SK-N-SH treated with all-trans-retinoic acid at 6 μM for 48 hours (cell line): ENCODE data around the gene KRTAP9-7.
"Not testable (repeated sequence)": the region's sequence is repeated elsewhere in the genome, so short reads cannot be mapped to it uniquely, and the experiment has no call there.

Experiments
- ATAC-seq: fragments of 200-7000 bp; cut with Tn5 transposase; 3 replicates; pipeline ENCODE4 v1.9.1; 2020; ENCODE audit warnings: mild to moderate bottlenecking, moderate library complexity
- ARNTL ChIP-seq: fragments of 450-650 bp; formaldehyde crosslinking; IDR thresholded peaks from 2 replicates; pipeline ENCODE4 v1.5.0; 2020; ENCODE audit warnings: low read depth, mild to moderate bottlenecking, moderate library complexity, borderline replicate concordance
- CSDC2 ChIP-seq: fragments of 250-450 bp; sonication (Bioruptor Pico); IDR thresholded peaks from 2 replicates; pipeline ENCODE4 v1.5.0; 2020; ENCODE audit warnings: mild to moderate bottlenecking, moderate library complexity
- ESRRG ChIP-seq: fragments of 250-450 bp; sonication (Bioruptor Pico); IDR thresholded peaks from 2 replicates; pipeline ENCODE4 v1.6.1; 2021; ENCODE audit warnings: mild to moderate bottlenecking
- ISL1 ChIP-seq: fragments of 250-450 bp; sonication (Bioruptor Pico); IDR thresholded peaks from 2 replicates; pipeline ENCODE4 v2.1.2; 2022; ENCODE audit warnings: mild to moderate bottlenecking, moderate library complexity
- OSR1 ChIP-seq: fragments of 250-450 bp; sonication (Bioruptor Pico); IDR thresholded peaks from 2 replicates; pipeline ENCODE4 v1.8.0; 2022; ENCODE audit warnings: moderate library complexity, mild to moderate bottlenecking, inconsistent platforms
- SNAI2 ChIP-seq: fragments of 250-450 bp; sonication (Bioruptor Pico); IDR thresholded peaks from 2 replicates; pipeline ENCODE4 v1.5.0; 2020; ENCODE audit warnings: mild to moderate bottlenecking, moderate library complexity
- TCF4 ChIP-seq: fragments of 250-450 bp; sonication (Bioruptor Pico); IDR thresholded peaks from 2 replicates; pipeline ENCODE4 v1.8.0; 2021; ENCODE audit warnings: mild to moderate bottlenecking, moderate library complexity, borderline replicate concordance
- TOX ChIP-seq: fragments of 250-450 bp; sonication (Bioruptor Pico); IDR thresholded peaks from 2 replicates; pipeline ENCODE4 v1.8.0; 2021; ENCODE audit warnings: mild to moderate bottlenecking, moderate library complexity, borderline replicate concordance
- ZFP3 ChIP-seq: fragments of 250-450 bp; sonication (Bioruptor Pico); IDR thresholded peaks from 2 replicates; pipeline ENCODE4 v1.5.0; 2020; ENCODE audit warnings: mild to moderate bottlenecking, moderate library complexity
- ZNF565 ChIP-seq: fragments of 450-650 bp; formaldehyde crosslinking; conservative IDR thresholded peaks from 2 replicates; pipeline ENCODE4 v1.5.0; 2020; ENCODE audit warnings: low read depth, mild to moderate bottlenecking, moderate library complexity
- ZNF70 ChIP-seq: fragments of 450-650 bp; formaldehyde crosslinking; IDR thresholded peaks from 2 replicates; pipeline ENCODE4 v1.5.0; 2020; ENCODE audit warnings: mild to moderate bottlenecking, moderate library complexity
- ZNF8 ChIP-seq: fragments of 450-650 bp; formaldehyde crosslinking; IDR thresholded peaks from 2 replicates; pipeline ENCODE4 v1.5.0; 2020; ENCODE audit warnings: mild to moderate bottlenecking, moderate library complexity
- TF ChIP-seq, protein P1 (sequence below): fragments of 250-450 bp; sonication (Bioruptor Pico); IDR thresholded peaks from 2 replicates; pipeline ENCODE4 v1.5.0; 2020; ENCODE audit warnings: mild to moderate bottlenecking, moderate library complexity
- TF ChIP-seq, protein P2 (sequence below): fragments of 250-450 bp; sonication (Bioruptor Pico); IDR thresholded peaks from 2 replicates; pipeline ENCODE4 v1.5.1; 2020; ENCODE audit warnings: low read depth, mild to moderate bottlenecking, moderate library complexity
- TF ChIP-seq, protein P3 (sequence below): fragments of 250-450 bp; sonication (Bioruptor Pico); IDR thresholded peaks from 2 replicates; pipeline ENCODE4 v1.8.0; 2021; ENCODE audit warnings: low read depth, mild to moderate bottlenecking, moderate library complexity, borderline replicate concordance

Gene KRTAP9-7

DNA sequence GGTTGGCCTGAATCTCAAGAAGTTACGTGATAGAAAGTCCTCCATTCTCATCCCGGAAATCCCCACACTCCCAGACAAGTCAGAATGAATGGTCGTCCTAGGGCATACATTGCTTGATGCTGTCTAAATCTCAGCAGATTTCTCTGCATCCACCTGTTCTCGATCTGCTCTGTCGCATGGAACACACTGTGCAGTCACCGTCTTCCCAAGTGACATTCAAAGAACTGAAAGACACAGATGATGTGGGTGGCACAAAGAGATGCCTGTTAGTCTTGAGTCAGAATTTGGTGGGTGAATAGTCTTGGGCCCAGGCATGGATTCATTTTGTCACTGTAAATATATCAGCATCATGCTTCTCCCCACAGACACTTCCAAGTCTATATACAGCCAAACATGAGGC is 43.8 kb upstream of the KRTAP9-7 start:
- ATAC-seq: no peak
- no peak for TF ChIP-seq ZFP3 (CRISPR knock-in tag)
- TF ChIP-seq TOX (CRISPR knock-in tag): no peak
- TF ChIP-seq ZNF70 (CRISPR knock-in tag): no peak
- no peak for TF ChIP-seq SNAI2 (CRISPR knock-in tag)
- TF ChIP-seq ISL1 (CRISPR knock-in tag): no peak
- TF ChIP-seq, protein P1, sequence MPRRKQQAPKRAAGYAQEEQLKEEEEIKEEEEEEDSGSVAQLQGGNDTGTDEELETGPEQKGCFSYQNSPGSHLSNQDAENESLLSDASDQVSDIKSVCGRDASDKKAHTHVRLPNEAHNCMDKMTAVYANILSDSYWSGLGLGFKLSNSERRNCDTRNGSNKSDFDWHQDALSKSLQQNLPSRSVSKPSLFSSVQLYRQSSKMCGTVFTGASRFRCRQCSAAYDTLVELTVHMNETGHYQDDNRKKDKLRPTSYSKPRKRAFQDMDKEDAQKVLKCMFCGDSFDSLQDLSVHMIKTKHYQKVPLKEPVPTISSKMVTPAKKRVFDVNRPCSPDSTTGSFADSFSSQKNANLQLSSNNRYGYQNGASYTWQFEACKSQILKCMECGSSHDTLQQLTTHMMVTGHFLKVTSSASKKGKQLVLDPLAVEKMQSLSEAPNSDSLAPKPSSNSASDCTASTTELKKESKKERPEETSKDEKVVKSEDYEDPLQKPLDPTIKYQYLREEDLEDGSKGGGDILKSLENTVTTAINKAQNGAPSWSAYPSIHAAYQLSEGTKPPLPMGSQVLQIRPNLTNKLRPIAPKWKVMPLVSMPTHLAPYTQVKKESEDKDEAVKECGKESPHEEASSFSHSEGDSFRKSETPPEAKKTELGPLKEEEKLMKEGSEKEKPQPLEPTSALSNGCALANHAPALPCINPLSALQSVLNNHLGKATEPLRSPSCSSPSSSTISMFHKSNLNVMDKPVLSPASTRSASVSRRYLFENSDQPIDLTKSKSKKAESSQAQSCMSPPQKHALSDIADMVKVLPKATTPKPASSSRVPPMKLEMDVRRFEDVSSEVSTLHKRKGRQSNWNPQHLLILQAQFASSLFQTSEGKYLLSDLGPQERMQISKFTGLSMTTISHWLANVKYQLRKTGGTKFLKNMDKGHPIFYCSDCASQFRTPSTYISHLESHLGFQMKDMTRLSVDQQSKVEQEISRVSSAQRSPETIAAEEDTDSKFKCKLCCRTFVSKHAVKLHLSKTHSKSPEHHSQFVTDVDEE: no peak
- no peak for TF ChIP-seq ESRRG (CRISPR knock-in tag)
- no peak for TF ChIP-seq CSDC2
- no peak for TF ChIP-seq TCF4 (CRISPR knock-in tag)
- no peak for TF ChIP-seq ZNF565 (CRISPR knock-in tag)

DNA sequence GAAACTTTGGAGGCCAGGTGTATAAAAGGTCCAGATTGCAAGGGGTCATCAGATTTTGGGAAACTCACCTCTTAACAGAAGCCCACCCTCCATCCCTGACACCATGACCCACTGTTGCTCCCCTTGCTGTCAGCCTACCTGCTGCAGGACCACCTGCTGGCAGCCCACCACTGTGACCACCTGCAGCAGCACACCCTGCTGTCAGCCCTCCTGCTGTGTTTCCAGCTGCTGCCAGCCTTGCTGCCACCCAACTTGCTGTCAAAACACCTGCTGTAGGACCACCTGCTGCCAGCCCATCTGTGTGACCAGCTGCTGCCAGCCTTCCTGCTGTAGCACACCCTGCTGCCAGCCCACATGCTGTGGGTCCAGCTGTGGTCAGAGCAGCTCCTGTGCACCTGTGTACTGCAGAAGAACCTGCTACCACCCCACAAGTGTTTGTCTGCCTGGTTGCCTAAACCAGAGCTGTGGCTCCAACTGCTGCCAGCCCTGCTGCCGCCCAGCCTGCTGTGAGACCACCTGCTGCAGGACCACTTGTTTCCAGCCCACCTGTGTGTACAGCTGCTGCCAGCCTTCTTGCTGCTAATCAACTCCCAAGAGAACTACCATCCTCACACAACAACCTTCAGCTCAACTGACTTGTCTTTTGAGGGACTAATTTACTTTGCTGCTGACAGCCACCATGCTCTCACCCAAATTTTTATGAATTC is 42.9 kb upstream of the KRTAP9-7 start, which contains the start of gene KRTAP9-3:
Gene KRTAP9-3 (plus strand): TSS at position 51 of the 707 bp plus-strand sequence. CDS start 53 bp downstream, at position 104.
- not testable (repeated sequence) for ATAC-seq

DNA sequence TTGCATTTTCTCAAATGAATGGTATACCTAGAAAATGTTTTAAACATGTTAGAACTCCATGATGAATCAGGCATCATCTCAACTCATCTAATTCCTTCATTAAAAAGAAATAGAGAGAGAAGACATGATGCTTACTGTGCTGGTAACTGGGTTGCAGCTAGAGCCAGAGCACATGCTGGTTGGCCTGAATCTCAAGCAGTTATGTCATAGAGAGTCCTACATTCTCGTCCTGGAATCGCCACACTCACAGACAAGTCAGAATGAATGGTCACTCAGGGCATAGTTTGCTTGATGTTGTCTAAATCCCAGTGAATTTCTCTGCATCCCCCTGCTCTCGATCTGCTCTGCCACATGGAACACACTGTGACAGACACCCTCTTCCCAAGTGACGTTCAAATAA is 38.4 kb upstream of the KRTAP9-7 start:
- not testable (repeated sequence) for ATAC-seq

DNA sequence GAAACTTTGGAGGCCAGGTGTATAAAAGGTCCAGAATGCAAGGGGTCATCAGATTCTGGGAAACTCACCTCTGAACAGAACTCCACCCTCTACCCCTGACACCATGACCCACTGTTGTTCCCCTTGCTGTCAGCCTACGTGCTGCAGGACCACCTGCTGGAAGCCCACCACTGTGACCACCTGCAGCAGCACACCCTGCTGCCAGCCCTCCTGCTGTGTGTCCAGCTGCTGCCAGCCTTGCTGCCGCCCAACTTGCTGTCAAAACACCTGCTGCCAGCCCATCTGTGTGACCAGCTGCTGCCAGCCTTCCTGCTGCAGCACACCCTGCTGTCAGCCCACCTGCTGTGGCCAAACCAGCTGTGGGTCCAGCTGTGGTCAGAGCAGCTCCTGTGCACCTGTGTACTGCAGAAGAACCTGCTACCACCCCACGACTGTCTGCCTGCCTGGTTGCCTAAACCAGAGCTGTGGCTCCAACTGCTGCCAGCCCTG is 37.5 kb upstream of the KRTAP9-7 start, which contains the start of gene KRTAP9-8:
Gene KRTAP9-8 (plus strand): TSS at position 51 of the 489 bp plus-strand sequence. CDS start 53 bp downstream, at position 104.
- ATAC-seq: not testable (repeated sequence)

DNA sequence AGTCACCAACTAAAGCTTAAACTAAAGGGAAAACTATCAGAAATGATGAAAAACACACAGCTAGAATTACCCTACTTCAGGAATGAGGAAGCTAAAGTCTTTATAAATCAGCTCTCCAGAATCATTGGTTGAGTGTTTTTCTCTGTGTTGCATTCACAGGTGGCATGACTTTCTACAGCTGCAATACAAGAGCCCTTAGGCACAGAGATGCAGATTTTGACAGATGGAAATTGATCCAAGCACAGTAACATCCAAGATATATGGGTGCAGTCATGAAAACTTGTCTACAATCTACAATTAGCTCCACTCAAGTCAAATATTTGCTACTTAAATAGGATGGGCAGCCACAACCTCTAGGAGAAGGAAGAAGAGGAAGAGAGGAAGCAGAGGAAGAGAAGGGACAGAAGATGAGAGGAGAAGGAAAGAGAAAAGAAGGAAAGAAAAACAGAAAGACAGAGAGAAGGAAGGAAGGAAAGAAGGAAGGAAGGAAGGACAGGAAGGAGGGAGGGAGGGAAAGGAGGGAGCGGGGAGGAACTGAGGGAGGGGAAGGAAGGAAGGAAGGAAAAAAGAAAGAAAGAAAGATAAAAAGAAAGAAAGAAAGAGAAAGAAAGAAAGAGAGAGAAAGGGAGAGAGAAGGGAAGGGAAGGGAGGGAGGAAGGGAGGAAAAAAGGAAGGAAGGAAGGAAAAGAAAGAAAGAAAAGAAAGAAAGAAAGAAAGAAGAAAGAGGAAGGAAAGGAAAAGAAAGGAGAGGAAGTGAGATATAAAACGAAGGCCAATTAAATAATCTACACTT is 28.3 kb upstream of the KRTAP9-7 start:
- ATAC-seq: not testable (repeated sequence)

DNA sequence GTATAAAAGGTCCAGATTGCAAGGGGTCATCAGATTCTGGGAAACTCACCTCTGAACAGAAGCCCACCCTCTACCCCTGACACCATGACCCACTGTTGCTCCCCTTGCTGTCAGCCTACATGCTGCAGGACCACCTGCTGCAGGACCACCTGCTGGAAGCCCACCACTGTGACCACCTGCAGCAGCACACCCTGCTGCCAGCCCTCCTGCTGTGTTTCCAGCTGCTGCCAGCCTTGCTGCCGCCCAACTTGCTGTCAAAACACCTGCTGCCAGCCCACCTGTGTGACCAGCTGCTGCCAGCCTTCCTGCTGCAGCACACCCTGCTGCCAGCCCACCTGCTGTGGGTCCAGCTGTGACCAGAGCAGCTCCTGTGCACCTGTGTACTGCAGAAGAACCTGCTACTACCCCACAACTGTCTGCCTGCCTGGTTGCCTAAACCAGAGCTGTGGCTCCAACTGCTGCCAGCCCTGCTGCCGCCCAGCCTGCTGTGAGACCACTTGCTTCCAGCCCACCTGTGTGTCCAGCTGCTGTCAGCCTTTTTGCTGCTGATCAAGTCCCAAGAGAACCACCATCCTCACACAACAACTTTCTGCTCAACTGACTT is 25.8 kb upstream of the KRTAP9-7 start, which contains the start of gene KRTAP9-4:
Gene KRTAP9-4 (plus strand): TSS at position 51 of the 604 bp plus-strand sequence. CDS start 34 bp downstream, at position 85.
- not testable (repeated sequence) for ATAC-seq

DNA sequence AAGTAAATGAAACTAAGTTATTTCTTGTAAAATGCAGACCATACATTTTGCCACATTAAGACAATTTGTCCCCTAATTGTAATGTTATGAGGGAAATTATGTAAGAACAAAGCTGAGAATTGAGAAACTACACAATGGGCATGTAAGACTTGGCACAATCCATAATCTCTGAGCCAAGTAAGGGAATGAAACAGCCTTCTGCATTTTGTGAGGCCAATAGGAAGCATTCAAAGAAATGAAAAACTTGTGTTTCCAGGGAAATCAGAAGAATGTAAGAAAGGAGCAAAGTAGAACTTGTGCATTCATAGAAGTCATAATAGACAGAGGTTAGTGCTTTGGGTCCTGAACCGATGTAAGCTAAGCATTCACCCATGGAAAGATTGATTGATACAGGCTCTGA is 24.2 kb upstream of the KRTAP9-7 start:
- TF ChIP-seq ISL1 (CRISPR knock-in tag) (no peak), CSDC2 (no peak), ARNTL (CRISPR knock-in tag) (no peak), ZFP3 (CRISPR knock-in tag) (no peak), OSR1 (CRISPR knock-in tag) (no peak), ZNF8 (CRISPR knock-in tag) (no peak), TOX (CRISPR knock-in tag) (no peak)
- TF ChIP-seq, protein P2, sequence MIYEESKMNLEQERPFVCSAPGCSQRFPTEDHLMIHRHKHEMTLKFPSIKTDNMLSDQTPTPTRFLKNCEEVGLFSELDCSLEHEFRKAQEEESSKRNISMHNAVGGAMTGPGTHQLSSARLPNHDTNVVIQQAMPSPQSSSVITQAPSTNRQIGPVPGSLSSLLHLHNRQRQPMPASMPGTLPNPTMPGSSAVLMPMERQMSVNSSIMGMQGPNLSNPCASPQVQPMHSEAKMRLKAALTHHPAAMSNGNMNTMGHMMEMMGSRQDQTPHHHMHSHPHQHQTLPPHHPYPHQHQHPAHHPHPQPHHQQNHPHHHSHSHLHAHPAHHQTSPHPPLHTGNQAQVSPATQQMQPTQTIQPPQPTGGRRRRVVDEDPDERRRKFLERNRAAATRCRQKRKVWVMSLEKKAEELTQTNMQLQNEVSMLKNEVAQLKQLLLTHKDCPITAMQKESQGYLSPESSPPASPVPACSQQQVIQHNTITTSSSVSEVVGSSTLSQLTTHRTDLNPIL (CRISPR knock-in tag): no peak
- TF ChIP-seq, protein P3, sequence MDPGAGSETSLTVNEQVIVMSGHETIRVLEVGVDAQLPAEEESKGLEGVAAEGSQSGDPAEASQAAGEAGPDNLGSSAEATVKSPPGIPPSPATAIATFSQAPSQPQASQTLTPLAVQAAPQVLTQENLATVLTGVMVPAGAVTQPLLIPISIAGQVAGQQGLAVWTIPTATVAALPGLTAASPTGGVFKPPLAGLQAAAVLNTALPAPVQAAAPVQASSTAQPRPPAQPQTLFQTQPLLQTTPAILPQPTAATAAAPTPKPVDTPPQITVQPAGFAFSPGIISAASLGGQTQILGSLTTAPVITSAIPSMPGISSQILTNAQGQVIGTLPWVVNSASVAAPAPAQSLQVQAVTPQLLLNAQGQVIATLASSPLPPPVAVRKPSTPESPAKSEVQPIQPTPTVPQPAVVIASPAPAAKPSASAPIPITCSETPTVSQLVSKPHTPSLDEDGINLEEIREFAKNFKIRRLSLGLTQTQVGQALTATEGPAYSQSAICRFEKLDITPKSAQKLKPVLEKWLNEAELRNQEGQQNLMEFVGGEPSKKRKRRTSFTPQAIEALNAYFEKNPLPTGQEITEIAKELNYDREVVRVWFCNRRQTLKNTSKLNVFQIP (CRISPR knock-in tag): no peak
- ATAC-seq: no peak
